Measurements from ENCODE around the gene LGALSL. TPM values are rescaled to one million over a fixed set of nuclear protein-coding genes. Genes with fewer than 3 reads are reported as not detected.

LGALSL gene
- total RNA-seq, 3 donors from 2014 or later, result 30.7 to 40.9 (median 37.6) TPM

DNA sequence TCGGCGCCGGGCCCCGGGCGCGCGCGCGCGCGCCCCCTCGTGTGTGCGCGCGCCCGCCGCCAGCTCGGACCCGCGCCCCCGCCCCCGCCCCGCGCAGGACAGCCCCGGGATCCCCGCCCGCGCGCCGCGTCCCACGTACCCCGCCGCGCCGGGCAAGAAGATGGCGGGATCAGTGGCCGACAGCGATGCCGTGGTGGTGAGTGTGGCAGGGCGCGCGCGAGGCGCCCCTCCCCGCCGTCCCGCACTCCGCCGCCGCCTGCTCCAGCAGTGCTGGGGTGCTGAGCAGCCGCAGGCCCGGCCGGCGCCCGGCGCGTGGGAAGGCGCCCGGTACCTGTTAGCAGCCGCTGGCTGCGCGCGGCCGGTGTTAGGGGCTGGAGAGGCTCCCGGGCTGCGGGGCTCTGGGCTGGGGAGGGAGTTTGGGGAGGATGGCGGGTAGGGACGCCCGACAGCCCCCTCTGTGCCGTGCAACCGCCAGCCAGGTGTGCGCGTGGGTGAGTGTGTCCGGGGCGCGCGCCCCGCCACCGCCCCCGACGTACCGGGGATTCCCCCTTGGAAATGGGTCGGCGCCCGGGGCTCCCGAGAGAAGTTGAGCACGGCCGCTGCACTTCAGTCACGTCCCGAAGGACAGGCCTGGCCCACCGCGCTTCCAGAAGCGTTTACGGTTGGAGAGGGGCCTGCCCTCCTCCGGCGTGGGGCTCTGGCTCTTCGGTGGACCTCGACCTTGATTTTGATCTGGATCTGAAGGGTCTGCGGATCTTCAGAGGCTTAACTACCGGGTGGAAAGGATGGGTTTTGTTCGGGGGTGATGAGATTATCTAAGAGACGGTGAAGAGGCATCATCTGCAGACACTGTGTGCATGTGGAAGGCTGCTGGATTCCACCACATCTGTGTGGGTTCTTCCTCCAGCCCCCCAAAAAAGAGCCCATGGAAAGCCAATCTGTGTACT is 697 bp downstream of the LGALSL start:
- no peak for TF ChIP-seq CTCF (IDR thresholded peaks at IDR 0.05)
- Histone ChIP-seq H3K4me3 (peak overlapping the region; percentile 64), H3K9me3 (no peaks in the 10 kb centered on the region), H3K36me3 (ENCODE audit: low read depth) (no peaks in the 10 kb centered on the region), H3K4me1 (ENCODE audit: low read depth) (no peaks in the 10 kb centered on the region)
- intact Hi-C loops (cut with DNase I, micrococcal nuclease), result loop anchor here in 1 of 2 donors (10.0 kb wide), 1 partner anchor 50 kb away; no protein-coding TSS in a partner anchor
- DNase-seq (peak; percentile 50 to 77 (median 69)), ATAC-seq (peak; percentile 41)

DNA sequence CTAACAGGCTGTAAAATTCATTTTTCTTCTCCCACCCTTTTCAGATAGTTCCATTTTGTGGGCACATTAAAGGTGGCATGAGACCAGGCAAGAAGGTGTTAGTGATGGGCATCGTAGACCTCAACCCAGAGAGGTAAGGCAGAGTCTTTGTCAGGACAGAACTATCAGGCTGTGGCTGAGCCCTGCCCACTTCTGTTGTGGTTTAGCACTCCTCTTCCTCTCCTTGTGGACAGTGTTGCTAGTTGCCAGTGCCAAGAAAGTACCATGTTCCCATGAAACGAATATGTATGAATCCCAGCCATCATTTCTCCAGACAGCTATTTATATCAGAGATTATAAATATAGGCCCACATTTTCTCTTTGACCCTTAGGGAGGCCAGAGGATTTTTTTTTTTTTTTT is 1.6 kb downstream of the LGALSL start:
- intact Hi-C loops (cut with DNase I, micrococcal nuclease), result loop anchor here in 1 of 2 donors (10.0 kb wide), 1 partner anchor 51 kb away; no protein-coding TSS in a partner anchor
- no peak for TF ChIP-seq CTCF (IDR thresholded peaks at IDR 0.05)
- DNase-seq, result no peak
- no peak for ATAC-seq
- Histone ChIP-seq H3K4me3 (no peak overlapping the region), H3K9me3 (no peaks in the 10 kb centered on the region), H3K36me3 (ENCODE audit: low read depth) (no peaks in the 10 kb centered on the region), H3K4me1 (ENCODE audit: low read depth) (no peaks in the 10 kb centered on the region)

GRCh38 chr2:64456293-64456692 is 2.3 kb downstream of the LGALSL start:
- intact Hi-C loops (cut with DNase I, micrococcal nuclease), result loop anchor here in 1 of 2 donors (10.0 kb wide), 1 partner anchor 51 kb away; no protein-coding TSS in a partner anchor
- H3K36me3 ChIP-seq (ENCODE audit: low read depth), result no peaks in the 10 kb centered on the region
- no peak for ATAC-seq
- no peak for DNase-seq
- H3K4me3 ChIP-seq, result no peak overlapping the region
- H3K9me3 ChIP-seq, result no peaks in the 10 kb centered on the region
- no peaks in the 10 kb centered on the region for H3K4me1 ChIP-seq (ENCODE audit: low read depth)
- no peak for TF ChIP-seq CTCF (IDR thresholded peaks at IDR 0.05)

GRCh38 chr2:64457524-64457923 is 3.6 kb downstream of the LGALSL start:
- no peaks in the 10 kb centered on the region for H3K4me1 ChIP-seq (ENCODE audit: low read depth)
- no peak for ATAC-seq
- no peaks in the 10 kb centered on the region for H3K36me3 ChIP-seq (ENCODE audit: low read depth)
- H3K9me3 ChIP-seq, result no peaks in the 10 kb centered on the region
- TF ChIP-seq CTCF (IDR thresholded peaks at IDR 0.05), result no peak
- DNase-seq, result no peak
- intact Hi-C loops (cut with DNase I, micrococcal nuclease), result loop anchor here in 1 of 2 donors (10.0 kb wide), 1 partner anchor 53 kb away; no protein-coding TSS in a partner anchor
- H3K4me3 ChIP-seq, result no peak overlapping the region

DNA sequence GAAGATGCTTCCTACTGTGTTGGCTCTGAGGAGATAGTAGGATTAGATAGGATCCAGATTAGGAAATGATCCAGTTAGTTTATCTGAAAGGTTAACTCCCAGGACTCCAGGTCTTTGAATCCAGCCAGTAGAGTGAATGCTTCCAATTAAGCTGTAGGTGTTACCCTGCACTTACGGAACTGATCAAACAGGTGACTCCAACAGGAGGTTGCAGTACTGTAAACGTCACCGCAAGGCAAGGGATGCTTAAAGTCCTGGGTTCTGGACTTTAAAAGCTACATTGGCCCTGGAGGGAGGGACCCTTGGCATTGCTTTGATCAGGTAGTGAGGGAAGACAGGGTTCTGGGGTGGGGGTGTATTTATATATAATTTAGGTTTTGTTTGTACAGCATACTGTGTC is 5.6 kb downstream of the LGALSL start:
- H3K4me3 ChIP-seq, result no peak overlapping the region
- no peak for TF ChIP-seq CTCF (IDR thresholded peaks at IDR 0.05)
- H3K9me3 ChIP-seq, result no peaks in the 10 kb centered on the region
- DNase-seq (no peak), ATAC-seq (no peak)
- H3K36me3 ChIP-seq (ENCODE audit: low read depth), result no peaks in the 10 kb centered on the region
- no peaks in the 10 kb centered on the region for H3K4me1 ChIP-seq (ENCODE audit: low read depth)
- intact Hi-C loops (cut with DNase I, micrococcal nuclease), result loop anchor here in 1 of 2 donors (10.0 kb wide), 1 partner anchor 55 kb away; no protein-coding TSS in a partner anchor

Data from mucosa of descending colon (tissue), 3 donors.